Gastrocnemius medialis (tissue), 4 donors: ENCODE results near the gene SLC6A6. TPM values are rescaled to one million over a fixed set of nuclear protein-coding genes. Genes with fewer than 3 reads are reported as not detected.

ENCODE experiments used
- ATAC-seq, 2 donors: fragments of 150-250 bp; one replicate each; pipeline ENCODE4 v1.9.1; 2016
- DNase-seq, 2 donors: peaks; one replicate each; pipeline ENCODE4 v3.0.0-alpha.2; 2019
- H3K27ac ChIP-seq, 4 donors: fragments of 200-600 bp; sonication (generic); 1 replicate in 1 of 4; 2 replicates in 3 of 4; pipeline ENCODE4 v1.5.1; 2016 to 2018; ENCODE audit warnings: mild to moderate bottlenecking in 2 of 4, moderate library complexity in 1 of 4
- H3K27me3 ChIP-seq, 3 donors: fragments of 200-600 bp; sonication (generic) in 2 of 3; 1 replicate in 1 of 3; 2 replicates in 2 of 3; pipeline versions ENCODE4 v1.5.1 to v1.6.0; 2016 to 2019; ENCODE audit warnings: mild to moderate bottlenecking in 1 of 3, moderate library complexity in 1 of 3
- H3K36me3 ChIP-seq, 2 donors: fragments of 200-600 bp; sonication (generic) in 1 of 2; one replicate each; pipeline ENCODE4 v1.5.1; 2017 to 2018
- H3K4me1 ChIP-seq, 2 donors: fragments of 200-600 bp; sonication (generic) in 1 of 2; one replicate each; pipeline ENCODE4 v1.5.1; 2016 to 2017; ENCODE audit warnings: mild to moderate bottlenecking in 2 of 2
- H3K4me3 ChIP-seq, 4 donors: fragments of 200-600 bp; sonication (generic) in 3 of 4; 1 replicate in 1 of 4; 2 replicates in 3 of 4; pipeline ENCODE4 v1.5.1; 2016 to 2019; ENCODE audit warnings: mild to moderate bottlenecking in 2 of 4
- H3K9me3 ChIP-seq, 3 donors: fragments of 200-600 bp; sonication (generic) in 2 of 3; 1 replicate in 1 of 3; 2 replicates in 2 of 3; pipeline ENCODE4 v1.5.1; 2016 to 2019
- CTCF ChIP-seq, 5 experiments: fragments of 450-650 bp in 3 of 5; fragments of 200-600 bp in 2 of 5; sonication (generic) in 2 of 5; IDR thresholded peaks in 4 of 5; conservative IDR thresholded peaks in 1 of 5; 1 replicate in 4 of 5; 2 replicates in 1 of 5; pipeline ENCODE4 v1.5.1; 2016 to 2019; ENCODE audit warnings: antibody characterized with exemption in 5 of 5, mild to moderate bottlenecking in 3 of 5, moderate library complexity in 3 of 5
- POLR2A ChIP-seq, 2 donors: fragments of 450-650 bp; IDR thresholded peaks; one replicate each; pipeline ENCODE4 v1.6.1; 2017; ENCODE audit warnings: antibody characterized with exemption in 2 of 2, mild to moderate bottlenecking in 2 of 2, moderate library complexity in 2 of 2
- in situ Hi-C, 4 donors: fragments of 200-750 bp; cut with MboI; loops; one replicate each; pipeline versions ENCODE4 v1.15.0 to v1.8.0; 2017; ENCODE audit warnings: low sequenced_read_pairs in 4 of 4
- intact Hi-C: fragments of 100-400 bp; cut with DNase I; formaldehyde crosslinking; loops from one replicate; pipeline ENCODE4 v1.15.1; 2023; ENCODE audit warnings: low total_unique reads
- total RNA-seq, 4 donors: library from RNA; depleted of rRNA; stranded (reverse); fragments of >200 nt; gene quantifications; one replicate each; pipeline versions ENCODE4 v1.1.0 to v1.2.3, GENCODE V29; 2016

The SLC6A6 gene
- total RNA-seq, 4 donors from 2014 or later: 42.1 to 119 (median 88.7) TPM

- Histone ChIP-seq H3K4me1 (peaks cover 31 to 34% of the 10 kb centered on the region in 2 donors), H3K4me3 (no peak overlapping the region), H3K36me3 (no peaks in the 10 kb centered on the region), H3K27ac (peak overlapping the region in 1 of 4 donors; percentile 31), H3K27me3 (no peaks in the 10 kb centered on the region), H3K9me3 (no peaks in the 10 kb centered on the region)
- DNase-seq (no peak), ATAC-seq (no peak)
- in situ Hi-C loops (no loop called here), intact Hi-C loops (no loop called here)
- no peak for TF ChIP-seq CTCF (IDR thresholded peaks at IDR 0.05 in 4 of 5, conservative IDR thresholded peaks at IDR 0.05 in 1 of 5)
- no peak for TF ChIP-seq POLR2A (IDR thresholded peaks at IDR 0.05)
Measured at GRCh38 chr3:14389166-14389606, 13.2 kb upstream of the SLC6A6 start.

GRCh38 chr3:14389716-14390115 lies 12.7 kb upstream of the SLC6A6 start:
- ATAC-seq: no peak
- no peaks in the 10 kb centered on the region for H3K36me3 ChIP-seq
- no peak for DNase-seq
- intact Hi-C loops: loop anchor here (2.0 to 5.0 kb wide), 2 partner anchors 17 to 87 kb away; no protein-coding TSS in a partner anchor
- H3K27me3 ChIP-seq: no peaks in the 10 kb centered on the region
- H3K4me1 ChIP-seq: peaks cover 31 to 34% of the 10 kb centered on the region in 2 donors
- H3K9me3 ChIP-seq: no peaks in the 10 kb centered on the region
- in situ Hi-C loops: loop anchor here in 2 of 4 donors (10.0 kb wide), 2 partner anchors 65 to 105 kb away; no protein-coding TSS in a partner anchor
- H3K27ac ChIP-seq: no peak overlapping the region
- TF ChIP-seq POLR2A (IDR thresholded peaks at IDR 0.05) (no peak), CTCF (IDR thresholded peaks at IDR 0.05 in 4 of 5, conservative IDR thresholded peaks at IDR 0.05 in 1 of 5) (no peak)
- no peak overlapping the region for H3K4me3 ChIP-seq

- Histone ChIP-seq H3K4me1 (peaks cover 31 to 34% of the 10 kb centered on the region in 2 donors), H3K27ac (peak overlapping the region; percentile 90 to 99 (median 94)), H3K27me3 (no peaks in the 10 kb centered on the region), H3K9me3 (no peaks in the 10 kb centered on the region), H3K4me3 (no peak overlapping the region), H3K36me3 (no peaks in the 10 kb centered on the region)
- TF ChIP-seq CTCF (IDR thresholded peaks at IDR 0.05 in 4 of 5, conservative IDR thresholded peaks at IDR 0.05 in 1 of 5): no peak
- peak in 1 of 2 donors; percentile 21 for TF ChIP-seq POLR2A (IDR thresholded peaks at IDR 0.05)
- peak; percentile 86 to 87 for ATAC-seq
- intact Hi-C loops: loop anchor here (2.0 to 5.0 kb wide), 2 partner anchors 18 to 89 kb away; no protein-coding TSS in a partner anchor
- in situ Hi-C loops: loop anchor here in 2 of 4 donors (10.0 kb wide), 2 partner anchors 66 to 106 kb away; no protein-coding TSS in a partner anchor
- peak; percentile 88 to 94 for DNase-seq
Measured at GRCh38 chr3:14391033-14391432, 11.4 kb upstream of the SLC6A6 start.

GRCh38 chr3:14392231-14392630 lies 10.2 kb upstream of the SLC6A6 start:
- no peaks in the 10 kb centered on the region for H3K36me3 ChIP-seq
- ATAC-seq: no peak
- no peak overlapping the region for H3K4me3 ChIP-seq
- intact Hi-C loops (loop anchor here (2.0 to 5.0 kb wide), 4 partner anchors 55 to 103 kb away; no protein-coding TSS in a partner anchor), in situ Hi-C loops (loop anchor here in 2 of 4 donors (10.0 kb wide), 2 partner anchors 67 to 107 kb away; no protein-coding TSS in a partner anchor)
- peak overlapping the region; percentile 90 to 99 (median 94) for H3K27ac ChIP-seq
- TF ChIP-seq CTCF (IDR thresholded peaks at IDR 0.05 in 4 of 5, conservative IDR thresholded peaks at IDR 0.05 in 1 of 5) (no peak), POLR2A (IDR thresholded peaks at IDR 0.05) (no peak)
- no peaks in the 10 kb centered on the region for H3K9me3 ChIP-seq
- no peaks in the 10 kb centered on the region for H3K27me3 ChIP-seq
- H3K4me1 ChIP-seq: peaks cover 27 to 34% of the 10 kb centered on the region in 2 donors
- no peak for DNase-seq
